Liver (tissue), 9 donors: ENCODE measurements around the gene SWI5. TPM values are rescaled to one million over a fixed set of nuclear protein-coding genes. Genes with fewer than 3 reads are reported as not detected.

Source experiments
- DNase-seq: peaks from one replicate; pipeline ENCODE4 v3.0.0-alpha.2; 2017; ENCODE audit warnings: low spot score
- H3K27ac ChIP-seq, 2 donors: one replicate each; pipeline ENCODE4 v1.7.0; 2013; ENCODE audit warnings: inconsistent platforms in 2 of 2, low read length in 2 of 2, control low read depth in 1 of 2, low read depth in 1 of 2, mild to moderate bottlenecking in 1 of 2
- H3K27me3 ChIP-seq, 4 donors: one replicate each; pipeline versions ENCODE4 v1.6.1 to v1.7.0; 2013; ENCODE audit warnings: low read length in 3 of 4, inconsistent platforms in 1 of 4, mild to moderate bottlenecking in 1 of 4, moderate library complexity in 1 of 4; ENCODE audit not compliant: control insufficient read depth in 4 of 4, insufficient read depth in 4 of 4
- H3K36me3 ChIP-seq, 4 donors: one replicate each; pipeline versions ENCODE4 v1.6.1 to v1.7.0; 2013; ENCODE audit warnings: low read length in 3 of 4, mild to moderate bottlenecking in 3 of 4, low read depth in 1 of 4, moderate library complexity in 1 of 4; ENCODE audit not compliant: control insufficient read depth in 4 of 4, insufficient read depth in 3 of 4
- H3K4me1 ChIP-seq, 4 donors: one replicate each; pipeline versions ENCODE4 v1.6.1 to v1.7.0; 2013; ENCODE audit warnings: low read length in 3 of 4, mild to moderate bottlenecking in 3 of 4, moderate library complexity in 1 of 4; ENCODE audit not compliant: control insufficient read depth in 4 of 4, insufficient read depth in 4 of 4
- H3K4me3 ChIP-seq, 3 donors: one replicate each; pipeline versions ENCODE4 v1.6.1 to v1.7.0; 2013; ENCODE audit warnings: low read length in 3 of 3, control low read depth in 1 of 3, low read depth in 1 of 3, mild to moderate bottlenecking in 1 of 3
- H3K9ac ChIP-seq, 2 donors: one replicate each; pipeline ENCODE4 v1.7.0; 2013; ENCODE audit warnings: low read length in 2 of 2, mild to moderate bottlenecking in 2 of 2, moderate library complexity in 2 of 2, control low read depth in 1 of 2, low read depth in 1 of 2
- H3K9me3 ChIP-seq, 4 donors: one replicate each; pipeline versions ENCODE4 v1.6.1 to v1.7.0; 2013; ENCODE audit warnings: low read length in 3 of 4; ENCODE audit not compliant: control insufficient read depth in 4 of 4
- EGR1 ChIP-seq, 2 donors: IDR thresholded peaks; 2 replicates each; pipeline ENCODE4 v1.6.1; 2016 to 2018; ENCODE audit warnings: antibody characterized with exemption in 2 of 2, low read depth in 2 of 2
- FOXA1 ChIP-seq: IDR thresholded peaks from 2 replicates; pipeline ENCODE4 v1.6.1; 2016; ENCODE audit warnings: antibody characterized with exemption
- FOXA2 ChIP-seq: IDR thresholded peaks from 2 replicates; pipeline ENCODE4 v1.6.1; 2016; ENCODE audit warnings: antibody characterized with exemption
- GABPA ChIP-seq, 2 donors: IDR thresholded peaks in 1 of 2; conservative IDR thresholded peaks in 1 of 2; 2 replicates each; pipeline ENCODE4 v1.6.1; 2016; ENCODE audit warnings: antibody characterized with exemption in 2 of 2, mild to moderate bottlenecking in 1 of 2, moderate library complexity in 1 of 2
- HNF4A ChIP-seq, 2 donors: conservative IDR thresholded peaks; 2 replicates each; pipeline ENCODE4 v1.6.1; 2016; ENCODE audit warnings: antibody characterized with exemption in 2 of 2, mild to moderate bottlenecking in 2 of 2
- HNF4G ChIP-seq: IDR thresholded peaks from 2 replicates; pipeline ENCODE4 v1.6.1; 2016; ENCODE audit warnings: antibody characterized with exemption
- JUND ChIP-seq, 2 donors: IDR thresholded peaks; 2 replicates each; pipeline ENCODE4 v1.6.1; 2016; ENCODE audit warnings: antibody characterized with exemption in 2 of 2
- NR2F2 ChIP-seq: IDR thresholded peaks from 2 replicates; pipeline ENCODE4 v1.6.1; 2016; ENCODE audit warnings: antibody characterized with exemption
- RAD21 ChIP-seq, 2 donors: IDR thresholded peaks; 2 replicates each; pipeline ENCODE4 v1.6.1; 2016; ENCODE audit warnings: antibody characterized with exemption in 2 of 2, mild to moderate bottlenecking in 2 of 2
- RXRA ChIP-seq, 2 donors: IDR thresholded peaks; 2 replicates each; pipeline ENCODE4 v1.6.1; 2017 to 2018; ENCODE audit warnings: antibody characterized with exemption in 2 of 2, mild to moderate bottlenecking in 1 of 2
- SP1 ChIP-seq: IDR thresholded peaks from 2 replicates; pipeline ENCODE4 v1.6.1; 2018; ENCODE audit warnings: antibody characterized with exemption, mild to moderate bottlenecking
- TAF1 ChIP-seq: conservative IDR thresholded peaks from 2 replicates; pipeline ENCODE4 v1.6.1; 2016; ENCODE audit warnings: antibody characterized with exemption, mild to moderate bottlenecking
- YY1 ChIP-seq: IDR thresholded peaks from 2 replicates; pipeline ENCODE4 v1.6.1; 2016; ENCODE audit warnings: antibody characterized with exemption, mild to moderate bottlenecking
- WGBS: extraction: QIAGEN DNeasy Blood & Tissue Kit; methylation state at CpG from one replicate; pipeline ENCODE4 v1.1.7; 2013; 5-methylcytosine and 5-hydroxymethylcytosine counted together
- polyA plus RNA-seq, 2 donors: library from polyadenylated mRNA; stranded (reverse) in 1 of 2; unstranded in 1 of 2; fragments of 200-250 nt in 1 of 2; fragments of >200 nt in 1 of 2; fragmentation: Nextera tagmentation in 1 of 2; extraction: Ambion mirVana in 1 of 2; gene quantifications; one replicate each; pipeline versions ENCODE4 v1.2.1 to v1.2.3, GENCODE V29; 2013 to 2015
- total RNA-seq, 2 donors: library from RNA; depleted of rRNA; stranded (reverse); fragments of >200 nt; gene quantifications; one replicate each; pipeline ENCODE4 v1.2.3, GENCODE V29; 2014
- TF ChIP-seq, protein P1 (sequence below): IDR thresholded peaks from 2 replicates; pipeline ENCODE4 v1.6.1; 2016; ENCODE audit warnings: antibody characterized with exemption
- TF ChIP-seq, protein P2 (sequence below): fragments of 150-350 bp; IDR thresholded peaks from 2 replicates; pipeline ENCODE4 v1.5.1; 2017; ENCODE audit warnings: improper control_type of control experiment, low read depth, low read length; ENCODE audit not compliant: missing input control
- TF ChIP-seq, protein P3 (sequence below): IDR thresholded peaks from 2 replicates; pipeline ENCODE4 v1.6.1; 2016; ENCODE audit warnings: antibody characterized with exemption
- TF ChIP-seq, protein P4 (sequence below): IDR thresholded peaks from 2 replicates; pipeline ENCODE4 v1.6.1; 2016; ENCODE audit warnings: antibody characterized with exemption
- TF ChIP-seq, protein P5 (sequence below): IDR thresholded peaks from 2 replicates; pipeline ENCODE4 v1.6.1; 2016; ENCODE audit warnings: antibody characterized with exemption, mild to moderate bottlenecking
- donor health status: healthy.
- donor health status: healthy.
- donor health status: healthy.
- donor health status: healthy.
- donor health status: healthy.

SWI5 gene
- total and polyA plus RNA-seq, 4 donors, result 10.7 to 34.0 (median 16.2) TPM

DNA sequence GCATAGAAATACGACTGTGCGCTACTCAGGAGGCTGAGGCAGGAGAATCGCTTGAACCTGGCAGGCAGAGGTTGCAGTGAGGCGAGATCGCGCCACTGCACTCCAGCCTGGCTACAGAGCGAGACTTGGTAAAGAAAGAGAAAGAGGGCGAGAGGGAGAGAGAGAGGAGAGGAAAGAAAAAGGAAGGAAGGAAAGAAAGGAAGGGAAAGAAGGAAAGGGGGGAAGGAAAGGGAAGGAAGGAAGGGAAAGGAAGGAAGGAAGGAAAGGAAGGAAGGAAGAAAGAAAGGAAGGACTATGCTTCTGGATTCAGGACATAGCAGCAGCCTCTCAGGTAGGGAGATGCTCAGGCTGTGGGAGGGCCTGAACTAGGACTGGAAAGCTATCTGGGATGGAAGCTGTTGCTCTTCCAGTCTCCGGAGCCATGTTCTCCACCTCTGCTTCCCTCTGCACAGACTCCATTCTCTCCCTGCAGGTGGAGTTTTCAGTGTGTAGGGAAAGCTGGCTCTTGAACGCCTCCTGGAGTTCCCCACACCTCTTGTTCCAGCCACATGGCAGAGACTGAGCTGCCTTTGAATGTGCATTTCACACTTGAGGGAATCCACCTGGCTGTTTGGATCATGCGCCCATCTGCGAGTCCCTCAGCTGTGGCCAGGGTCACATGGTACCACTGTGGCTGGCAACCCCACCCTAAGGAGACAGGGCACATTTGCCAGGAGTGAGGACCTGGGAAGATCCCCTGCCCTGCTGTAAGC lies 9.1 kb downstream of the SWI5 start:
- TF ChIP-seq HNF4G (no peak), EGR1 (IDR thresholded peaks at IDR 0.05; ENCODE audit: low read depth in 2 of 2) (no peak), SP1 (no peak), JUND (IDR thresholded peaks at IDR 0.05) (no peak), RAD21 (IDR thresholded peaks at IDR 0.05) (no peak), YY1 (no peak), RXRA (IDR thresholded peaks at IDR 0.05) (no peak), FOXA1 (no peak), HNF4A (conservative IDR thresholded peaks at IDR 0.05) (no peak), NR2F2 (no peak), FOXA2 (no peak), TAF1 (no peak), GABPA (IDR thresholded peaks at IDR 0.05 in 1 of 2, conservative IDR thresholded peaks at IDR 0.05 in 1 of 2) (no peak)
- TF ChIP-seq, protein P1, sequence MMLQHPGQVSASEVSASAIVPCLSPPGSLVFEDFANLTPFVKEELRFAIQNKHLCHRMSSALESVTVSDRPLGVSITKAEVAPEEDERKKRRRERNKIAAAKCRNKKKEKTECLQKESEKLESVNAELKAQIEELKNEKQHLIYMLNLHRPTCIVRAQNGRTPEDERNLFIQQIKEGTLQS, result no peak
- TF ChIP-seq, protein P2, sequence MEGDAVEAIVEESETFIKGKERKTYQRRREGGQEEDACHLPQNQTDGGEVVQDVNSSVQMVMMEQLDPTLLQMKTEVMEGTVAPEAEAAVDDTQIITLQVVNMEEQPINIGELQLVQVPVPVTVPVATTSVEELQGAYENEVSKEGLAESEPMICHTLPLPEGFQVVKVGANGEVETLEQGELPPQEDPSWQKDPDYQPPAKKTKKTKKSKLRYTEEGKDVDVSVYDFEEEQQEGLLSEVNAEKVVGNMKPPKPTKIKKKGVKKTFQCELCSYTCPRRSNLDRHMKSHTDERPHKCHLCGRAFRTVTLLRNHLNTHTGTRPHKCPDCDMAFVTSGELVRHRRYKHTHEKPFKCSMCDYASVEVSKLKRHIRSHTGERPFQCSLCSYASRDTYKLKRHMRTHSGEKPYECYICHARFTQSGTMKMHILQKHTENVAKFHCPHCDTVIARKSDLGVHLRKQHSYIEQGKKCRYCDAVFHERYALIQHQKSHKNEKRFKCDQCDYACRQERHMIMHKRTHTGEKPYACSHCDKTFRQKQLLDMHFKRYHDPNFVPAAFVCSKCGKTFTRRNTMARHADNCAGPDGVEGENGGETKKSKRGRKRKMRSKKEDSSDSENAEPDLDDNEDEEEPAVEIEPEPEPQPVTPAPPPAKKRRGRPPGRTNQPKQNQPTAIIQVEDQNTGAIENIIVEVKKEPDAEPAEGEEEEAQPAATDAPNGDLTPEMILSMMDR, result no peak
- TF ChIP-seq, protein P3, sequence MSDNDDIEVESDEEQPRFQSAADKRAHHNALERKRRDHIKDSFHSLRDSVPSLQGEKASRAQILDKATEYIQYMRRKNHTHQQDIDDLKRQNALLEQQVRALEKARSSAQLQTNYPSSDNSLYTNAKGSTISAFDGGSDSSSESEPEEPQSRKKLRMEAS, result no peak
- TF ChIP-seq, protein P4, sequence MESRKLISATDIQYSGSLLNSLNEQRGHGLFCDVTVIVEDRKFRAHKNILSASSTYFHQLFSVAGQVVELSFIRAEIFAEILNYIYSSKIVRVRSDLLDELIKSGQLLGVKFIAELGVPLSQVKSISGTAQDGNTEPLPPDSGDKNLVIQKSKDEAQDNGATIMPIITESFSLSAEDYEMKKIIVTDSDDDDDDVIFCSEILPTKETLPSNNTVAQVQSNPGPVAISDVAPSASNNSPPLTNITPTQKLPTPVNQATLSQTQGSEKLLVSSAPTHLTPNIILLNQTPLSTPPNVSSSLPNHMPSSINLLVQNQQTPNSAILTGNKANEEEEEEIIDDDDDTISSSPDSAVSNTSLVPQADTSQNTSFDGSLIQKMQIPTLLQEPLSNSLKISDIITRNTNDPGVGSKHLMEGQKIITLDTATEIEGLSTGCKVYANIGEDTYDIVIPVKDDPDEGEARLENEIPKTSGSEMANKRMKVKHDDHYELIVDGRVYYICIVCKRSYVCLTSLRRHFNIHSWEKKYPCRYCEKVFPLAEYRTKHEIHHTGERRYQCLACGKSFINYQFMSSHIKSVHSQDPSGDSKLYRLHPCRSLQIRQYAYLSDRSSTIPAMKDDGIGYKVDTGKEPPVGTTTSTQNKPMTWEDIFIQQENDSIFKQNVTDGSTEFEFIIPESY, result no peak
- TF ChIP-seq, protein P5, sequence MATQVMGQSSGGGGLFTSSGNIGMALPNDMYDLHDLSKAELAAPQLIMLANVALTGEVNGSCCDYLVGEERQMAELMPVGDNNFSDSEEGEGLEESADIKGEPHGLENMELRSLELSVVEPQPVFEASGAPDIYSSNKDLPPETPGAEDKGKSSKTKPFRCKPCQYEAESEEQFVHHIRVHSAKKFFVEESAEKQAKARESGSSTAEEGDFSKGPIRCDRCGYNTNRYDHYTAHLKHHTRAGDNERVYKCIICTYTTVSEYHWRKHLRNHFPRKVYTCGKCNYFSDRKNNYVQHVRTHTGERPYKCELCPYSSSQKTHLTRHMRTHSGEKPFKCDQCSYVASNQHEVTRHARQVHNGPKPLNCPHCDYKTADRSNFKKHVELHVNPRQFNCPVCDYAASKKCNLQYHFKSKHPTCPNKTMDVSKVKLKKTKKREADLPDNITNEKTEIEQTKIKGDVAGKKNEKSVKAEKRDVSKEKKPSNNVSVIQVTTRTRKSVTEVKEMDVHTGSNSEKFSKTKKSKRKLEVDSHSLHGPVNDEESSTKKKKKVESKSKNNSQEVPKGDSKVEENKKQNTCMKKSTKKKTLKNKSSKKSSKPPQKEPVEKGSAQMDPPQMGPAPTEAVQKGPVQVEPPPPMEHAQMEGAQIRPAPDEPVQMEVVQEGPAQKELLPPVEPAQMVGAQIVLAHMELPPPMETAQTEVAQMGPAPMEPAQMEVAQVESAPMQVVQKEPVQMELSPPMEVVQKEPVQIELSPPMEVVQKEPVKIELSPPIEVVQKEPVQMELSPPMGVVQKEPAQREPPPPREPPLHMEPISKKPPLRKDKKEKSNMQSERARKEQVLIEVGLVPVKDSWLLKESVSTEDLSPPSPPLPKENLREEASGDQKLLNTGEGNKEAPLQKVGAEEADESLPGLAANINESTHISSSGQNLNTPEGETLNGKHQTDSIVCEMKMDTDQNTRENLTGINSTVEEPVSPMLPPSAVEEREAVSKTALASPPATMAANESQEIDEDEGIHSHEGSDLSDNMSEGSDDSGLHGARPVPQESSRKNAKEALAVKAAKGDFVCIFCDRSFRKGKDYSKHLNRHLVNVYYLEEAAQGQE, result no peak
- Histone ChIP-seq H3K9me3 (no peaks in the 10 kb centered on the region), H3K36me3 (peaks cover 5 to 27% (median 10%) of the 10 kb centered on the region in 4 donors), H3K27ac (no peak overlapping the region), H3K4me3 (no peak overlapping the region), H3K27me3 (no peaks in the 10 kb centered on the region), H3K9ac (no peak overlapping the region), H3K4me1 (no peaks in the 10 kb centered on the region)
- DNase-seq, result no peak
- 98% methylated on average over 12 of the region's 12 CpGs for WGBS
